Activated naive CD4-positive, alpha-beta T cell treated with anti-CD3 and anti-CD28 coated beads, Interleukin-2, amount 50 U/mL, for 24 hours (primary cell): ENCODE measurements around the gene ZNF611.
"Not testable (repeated sequence)": the region's sequence is repeated elsewhere in the genome, so short reads cannot be mapped to it uniquely, and the experiment has no call there.

Experiments used
- H3K27ac Mint-ChIP-seq: one replicate; pipeline ENCODE4 v1.8.0; 2021; ENCODE audit warnings: mild to moderate bottlenecking, mixed read lengths
- H3K27me3 Mint-ChIP-seq: one replicate; pipeline ENCODE4 v1.8.0; 2021; ENCODE audit warnings: mixed read lengths
- H3K36me3 Mint-ChIP-seq: one replicate; pipeline ENCODE4 v1.8.0; 2021; ENCODE audit warnings: mixed read lengths
- H3K4me1 Mint-ChIP-seq: one replicate; pipeline ENCODE4 v1.8.0; 2021; ENCODE audit warnings: mixed read lengths
- H3K4me3 Mint-ChIP-seq: one replicate; pipeline ENCODE4 v1.8.0; 2021; ENCODE audit warnings: mild to moderate bottlenecking, mixed read lengths
- H3K9me3 Mint-ChIP-seq: one replicate; pipeline ENCODE4 v1.8.0; 2021; ENCODE audit warnings: mixed read lengths

Gene ZNF611

GRCh38 chr19:52724701-52725514, 9.9 kb downstream of the ZNF611 start:
- Mint-ChIP-seq H3K9me3 (no peaks in the 10 kb centered on the region), H3K4me3 (no peak overlapping the region), H3K4me1 (peaks cover 10% of the 10 kb centered on the region), H3K27ac (no peak overlapping the region), H3K36me3 (peaks cover 52% of the 10 kb centered on the region), H3K27me3 (no peaks in the 10 kb centered on the region)

- Mint-ChIP-seq H3K4me1 (peaks cover 13% of the 10 kb centered on the region), H3K36me3 (peaks cover 56% of the 10 kb centered on the region)
- H3K9me3 Mint-ChIP-seq, H3K4me3 Mint-ChIP-seq, H3K27me3 Mint-ChIP-seq, H3K27ac Mint-ChIP-seq: not testable (repeated sequence)
Observed at GRCh38 chr19:52723907-52724598, 10.8 kb downstream of the ZNF611 start.

DNA sequence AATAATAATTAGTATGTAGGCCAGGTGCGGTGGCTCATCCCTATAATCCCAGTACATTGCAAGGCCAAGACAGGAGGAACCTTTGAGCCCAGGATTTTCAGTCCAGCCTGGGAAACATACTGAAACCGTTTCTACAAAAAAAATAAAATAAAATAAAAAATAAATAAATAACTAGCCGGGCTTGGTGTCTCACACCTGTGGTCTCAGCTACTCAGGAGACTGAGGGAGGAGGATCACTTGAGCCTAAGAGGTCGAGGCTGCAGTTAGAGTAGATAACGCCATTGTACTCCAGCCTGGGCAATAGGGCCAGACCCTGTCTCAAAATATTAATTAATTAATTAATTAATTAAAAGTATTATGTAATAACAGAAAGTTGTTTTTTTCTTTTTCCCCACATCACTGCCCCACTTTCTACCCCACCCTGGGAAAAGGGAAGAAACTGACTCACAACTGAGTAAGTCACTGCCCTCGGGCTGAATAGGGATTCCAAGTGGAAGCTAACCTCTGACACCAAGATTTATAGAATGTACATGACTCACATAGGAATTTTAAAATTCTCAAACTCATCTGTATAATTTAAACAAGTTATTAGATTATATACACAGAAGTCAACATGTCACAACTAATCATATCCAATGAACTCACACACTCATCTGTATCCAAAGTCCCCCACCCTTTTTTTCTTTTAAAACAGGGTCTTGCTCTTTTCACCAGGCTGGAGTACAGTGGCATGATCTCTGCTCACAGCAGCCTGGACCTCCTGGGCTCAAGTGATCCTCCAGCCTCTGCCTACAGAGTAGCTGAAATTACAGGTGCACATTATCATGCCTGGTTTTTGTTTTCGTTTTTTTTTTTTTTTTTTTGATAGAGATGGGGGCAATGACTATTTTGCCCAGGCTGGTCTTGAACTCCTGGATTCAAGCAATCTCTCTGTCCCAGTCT, 12.5 kb downstream of the ZNF611 start:
- Mint-ChIP-seq H3K4me3 (no peak overlapping the region), H3K27ac (no peak overlapping the region)

DNA sequence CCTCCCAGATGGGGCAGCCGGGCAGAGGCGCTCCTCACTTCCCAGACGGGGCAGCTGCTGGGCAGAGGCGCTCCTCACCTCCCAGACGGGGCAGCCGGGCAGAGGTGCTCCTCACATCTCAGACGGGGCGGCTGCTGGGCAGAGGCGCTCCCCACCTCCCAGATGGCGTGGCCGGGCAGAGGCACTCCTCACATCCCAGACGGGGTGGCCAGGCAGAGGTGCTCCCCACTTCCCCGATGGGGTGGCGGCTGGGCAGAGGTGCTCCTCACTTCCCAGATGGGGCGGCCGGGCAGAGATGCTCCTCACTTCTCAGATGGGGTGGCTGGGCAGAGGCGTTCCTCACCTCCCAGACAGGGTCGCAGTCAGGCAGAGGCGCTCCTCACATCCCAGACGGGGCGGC, 14.3 kb downstream of the ZNF611 start:
- not testable (repeated sequence) for H3K9me3 Mint-ChIP-seq, H3K4me3 Mint-ChIP-seq, H3K27me3 Mint-ChIP-seq, H3K27ac Mint-ChIP-seq
- Mint-ChIP-seq H3K4me1 (peaks cover 13% of the 10 kb centered on the region), H3K36me3 (peaks cover 51% of the 10 kb centered on the region)

More for the DNA sequence above, 12.5 kb downstream of the ZNF611 start:
- Mint-ChIP-seq H3K36me3 (peaks cover 52% of the 10 kb centered on the region), H3K9me3 (no peaks in the 10 kb centered on the region), H3K4me1 (peaks cover 10% of the 10 kb centered on the region), H3K27me3 (no peaks in the 10 kb centered on the region)

DNA sequence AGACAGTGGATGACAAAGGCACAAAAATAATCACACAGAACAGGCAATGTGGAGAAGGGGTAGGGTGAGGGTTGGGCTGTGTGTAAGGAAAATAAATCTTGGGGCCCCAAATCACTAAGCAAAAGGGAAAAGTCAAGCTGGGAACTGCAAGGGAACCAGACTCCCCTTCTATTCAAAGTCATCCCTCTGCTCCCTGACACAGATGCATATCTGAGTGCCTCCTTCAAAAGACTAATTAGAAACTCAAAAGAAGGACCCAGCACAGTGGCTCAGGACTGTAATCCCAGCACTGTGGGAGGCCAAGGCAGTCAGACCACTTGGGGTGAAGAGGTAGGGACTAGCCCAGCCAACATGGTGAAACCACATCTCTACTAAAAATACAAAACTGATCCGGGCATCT, 18.3 kb downstream of the ZNF611 start:
- Mint-ChIP-seq H3K4me3 (no peak overlapping the region), H3K9me3 (peaks cover 7% of the 10 kb centered on the region), H3K27ac (no peak overlapping the region), H3K4me1 (peaks cover 16% of the 10 kb centered on the region), H3K27me3 (no peaks in the 10 kb centered on the region), H3K36me3 (peaks cover 47% of the 10 kb centered on the region)

DNA sequence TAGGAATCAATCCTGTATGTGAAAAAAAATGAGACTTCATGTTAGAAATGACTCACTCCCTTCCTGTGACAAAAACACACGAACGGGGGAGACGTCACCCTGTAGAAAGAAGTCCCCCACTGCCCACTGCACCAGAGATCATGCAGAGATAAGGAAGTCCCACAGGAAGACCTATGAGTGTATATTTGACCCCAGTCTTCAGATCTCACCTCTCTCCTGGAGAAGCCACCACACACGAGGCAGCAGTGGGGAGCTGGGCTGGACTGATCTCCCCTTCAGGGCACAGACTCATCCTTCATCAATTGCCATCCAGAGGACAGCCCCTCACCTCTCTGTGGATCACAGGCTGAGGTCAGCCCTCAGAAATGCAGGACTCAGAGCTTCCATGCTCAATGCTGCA, 18.9 kb downstream of the ZNF611 start:
- not testable (repeated sequence) for H3K4me3 Mint-ChIP-seq, H3K9me3 Mint-ChIP-seq, H3K27me3 Mint-ChIP-seq
- Mint-ChIP-seq H3K4me1 (peaks cover 16% of the 10 kb centered on the region), H3K27ac (peak overlapping the region; percentile 68), H3K36me3 (peaks cover 47% of the 10 kb centered on the region)

DNA sequence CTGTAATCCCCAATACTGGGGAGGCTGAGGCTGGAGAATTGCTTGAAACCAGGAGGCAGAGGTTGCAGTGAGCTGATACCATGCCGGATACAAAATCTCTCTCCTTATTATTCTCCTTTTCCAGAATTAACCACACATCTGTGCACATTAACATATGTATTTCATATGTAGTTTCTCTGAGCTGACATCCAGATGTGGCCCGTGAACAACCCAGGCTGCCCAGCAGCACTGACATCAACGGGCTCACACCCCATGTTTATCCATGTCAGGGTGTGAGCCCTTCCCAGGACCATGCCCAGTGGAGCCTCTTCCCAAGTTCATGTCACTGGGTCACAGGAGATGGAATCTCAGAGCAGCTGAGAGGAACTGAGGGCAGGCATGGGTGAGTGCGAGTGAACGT, 19.5 kb downstream of the ZNF611 start:
- H3K9me3 Mint-ChIP-seq, H3K27ac Mint-ChIP-seq, H3K4me3 Mint-ChIP-seq, H3K27me3 Mint-ChIP-seq: not testable (repeated sequence)
- H3K36me3 Mint-ChIP-seq = peaks cover 50% of the 10 kb centered on the region
- peaks cover 16% of the 10 kb centered on the region for H3K4me1 Mint-ChIP-seq

GRCh38 chr19:52713051-52713450, 21.8 kb downstream of the ZNF611 start:
- H3K9me3 Mint-ChIP-seq, H3K27me3 Mint-ChIP-seq, H3K4me3 Mint-ChIP-seq, H3K27ac Mint-ChIP-seq, H3K4me1 Mint-ChIP-seq: not testable (repeated sequence)
- peaks cover 53% of the 10 kb centered on the region for H3K36me3 Mint-ChIP-seq

DNA sequence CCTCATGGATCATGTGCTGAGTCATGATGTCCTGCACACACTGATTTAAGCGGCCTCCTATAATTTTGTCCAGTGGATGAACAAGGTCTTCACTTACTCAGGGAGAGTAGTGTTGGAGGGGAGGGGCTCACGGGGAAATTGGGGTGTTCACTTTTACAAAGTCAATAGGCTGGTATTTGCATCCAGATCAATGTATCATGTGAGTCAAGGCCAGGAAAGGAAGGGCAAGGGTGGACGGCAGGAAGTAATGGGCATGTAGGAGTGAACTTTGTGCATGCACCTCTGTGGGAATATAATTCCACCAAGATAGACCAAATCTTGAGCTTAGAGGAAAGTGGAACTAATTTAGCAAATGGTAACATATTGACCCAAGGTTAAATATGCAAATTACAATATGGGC, 23.2 kb downstream of the ZNF611 start:
- peaks cover 57% of the 10 kb centered on the region for H3K36me3 Mint-ChIP-seq
- H3K4me1 Mint-ChIP-seq, H3K27me3 Mint-ChIP-seq, H3K27ac Mint-ChIP-seq, H3K9me3 Mint-ChIP-seq, H3K4me3 Mint-ChIP-seq: not testable (repeated sequence)

DNA sequence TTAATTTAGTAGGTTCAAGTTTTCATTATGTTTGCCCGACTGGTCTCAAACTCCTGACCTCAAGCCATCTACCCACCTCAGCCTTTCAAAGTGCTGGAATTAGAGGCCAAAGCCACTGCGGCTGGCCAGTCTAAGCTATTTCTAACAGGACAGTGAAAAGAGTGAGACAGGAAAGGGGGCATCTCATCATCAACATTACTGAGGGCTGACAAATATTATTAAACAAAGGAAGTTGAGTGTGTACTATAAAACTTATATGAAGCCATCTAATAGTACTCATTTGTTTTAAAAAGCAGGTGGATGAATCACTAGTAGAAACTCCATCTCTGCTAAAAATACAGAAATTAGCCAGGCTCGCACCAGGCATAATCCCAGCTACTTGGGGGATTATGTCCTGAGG, 24.3 kb downstream of the ZNF611 start:
- Mint-ChIP-seq H3K27me3 (no peaks in the 10 kb centered on the region), H3K9me3 (peaks cover 13% of the 10 kb centered on the region), H3K27ac (no peak overlapping the region), H3K36me3 (peaks cover 68% of the 10 kb centered on the region), H3K4me1 (peaks cover 3% of the 10 kb centered on the region), H3K4me3 (no peak overlapping the region)

DNA sequence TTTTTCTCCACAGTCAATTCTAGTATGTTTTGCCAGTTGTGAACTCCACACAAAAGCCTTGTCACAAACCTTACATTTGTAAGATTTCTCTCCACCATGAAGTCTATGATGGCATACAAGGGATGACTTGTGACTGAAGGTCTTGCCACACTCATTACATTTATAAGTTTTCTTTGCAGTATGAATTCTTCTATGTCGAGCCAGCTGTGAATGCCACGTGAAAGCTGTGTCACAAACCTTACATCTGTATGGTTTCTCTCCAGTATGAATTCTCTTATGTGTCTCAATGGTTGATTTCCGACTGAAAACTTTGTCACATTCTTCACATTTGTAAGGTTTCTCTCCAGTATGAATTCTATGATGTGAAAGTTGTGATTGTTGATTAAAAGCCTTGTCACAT, 29.2 kb downstream of the ZNF611 start:
- peaks cover 20% of the 10 kb centered on the region for H3K9me3 Mint-ChIP-seq
- not testable (repeated sequence) for H3K27me3 Mint-ChIP-seq, H3K4me1 Mint-ChIP-seq, H3K27ac Mint-ChIP-seq, H3K4me3 Mint-ChIP-seq
- H3K36me3 Mint-ChIP-seq = peaks cover 54% of the 10 kb centered on the region

GRCh38 chr19:52703917-52704316, 30.9 kb downstream of the ZNF611 start:
- no peak overlapping the region for H3K27ac Mint-ChIP-seq
- no peaks in the 10 kb centered on the region for H3K4me1 Mint-ChIP-seq
- peaks cover 20% of the 10 kb centered on the region for H3K9me3 Mint-ChIP-seq
- H3K36me3 Mint-ChIP-seq = peaks cover 45% of the 10 kb centered on the region
- H3K27me3 Mint-ChIP-seq = no peaks in the 10 kb centered on the region
- no peak overlapping the region for H3K4me3 Mint-ChIP-seq

GRCh38 chr19:52700673-52701072, 34.2 kb downstream of the ZNF611 start:
- Mint-ChIP-seq H3K27ac (no peak overlapping the region), H3K4me1 (no peaks in the 10 kb centered on the region), H3K4me3 (no peak overlapping the region), H3K27me3 (no peaks in the 10 kb centered on the region), H3K9me3 (peaks cover 14% of the 10 kb centered on the region), H3K36me3 (peaks cover 21% of the 10 kb centered on the region)

GRCh38 chr19:52699555-52699954, 35.3 kb downstream of the ZNF611 start:
- not testable (repeated sequence) for H3K4me1 Mint-ChIP-seq, H3K4me3 Mint-ChIP-seq, H3K36me3 Mint-ChIP-seq, H3K27ac Mint-ChIP-seq, H3K27me3 Mint-ChIP-seq, H3K9me3 Mint-ChIP-seq

DNA sequence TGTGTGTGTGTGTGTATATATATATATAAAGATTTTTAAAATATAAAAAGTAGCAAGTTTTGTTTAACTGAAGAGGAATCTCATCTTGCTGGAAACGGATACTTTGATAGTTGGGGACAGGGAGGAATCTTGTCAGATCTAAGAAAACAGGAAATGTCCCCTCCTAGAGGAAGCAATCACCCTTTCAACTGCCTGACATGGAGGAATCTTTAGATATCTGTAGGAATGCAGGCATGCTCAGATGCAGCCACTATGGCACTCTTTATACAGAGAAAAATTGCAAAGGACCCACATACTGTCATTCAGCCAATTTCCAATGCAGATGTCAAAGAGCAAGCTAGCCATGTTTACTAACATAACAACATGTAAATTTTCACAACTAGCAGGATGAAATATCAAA, 38.8 kb downstream of the ZNF611 start:
- Mint-ChIP-seq H3K9me3 (no peaks in the 10 kb centered on the region), H3K4me3 (no peak overlapping the region), H3K4me1 (peaks cover 7% of the 10 kb centered on the region), H3K36me3 (peaks cover 5% of the 10 kb centered on the region), H3K27me3 (no peaks in the 10 kb centered on the region), H3K27ac (no peak overlapping the region)

- Mint-ChIP-seq H3K27me3 (no peaks in the 10 kb centered on the region), H3K4me3 (no peak overlapping the region), H3K9me3 (no peaks in the 10 kb centered on the region), H3K36me3 (no peaks in the 10 kb centered on the region), H3K27ac (no peak overlapping the region), H3K4me1 (peaks cover 17% of the 10 kb centered on the region)
Observed at GRCh38 chr19:52694921-52695320, 39.9 kb downstream of the ZNF611 start.
